Neuronal stem cell (in vitro differentiated cells): ENCODE results near the gene NCKIPSD.

ENCODE experiments used
- DNase-seq: peaks from one replicate; pipeline ENCODE4 v3.0.0-alpha.2; 2013; ENCODE audit warnings: low spot score
- H2AFZ ChIP-seq: one replicate; pipeline ENCODE4 v1.6.1; 2013; ENCODE audit warnings: mild to moderate bottlenecking, low read length, inconsistent platforms
- H2AK5ac ChIP-seq: 2 replicates; pipeline ENCODE4 v1.6.1; 2013; ENCODE audit warnings: low read depth, mild to moderate bottlenecking, inconsistent platforms, low read length, moderate library complexity, mixed read lengths
- H2BK120ac ChIP-seq: 2 replicates; pipeline ENCODE4 v1.6.1; 2013; ENCODE audit warnings: low read depth, mild to moderate bottlenecking, inconsistent platforms, low read length, moderate library complexity, mixed read lengths
- H2BK12ac ChIP-seq: one replicate; pipeline ENCODE4 v1.6.1; 2013; ENCODE audit warnings: low read length, inconsistent platforms
- H2BK15ac ChIP-seq: 2 replicates; pipeline ENCODE4 v1.6.1; 2013; ENCODE audit warnings: mild to moderate bottlenecking, low read length, inconsistent platforms, mixed read lengths
- H2BK5ac ChIP-seq: one replicate; pipeline ENCODE4 v1.6.1; 2013; ENCODE audit warnings: inconsistent platforms, mild to moderate bottlenecking, low read length, moderate library complexity
- H3K14ac ChIP-seq: one replicate; pipeline ENCODE4 v1.6.1; 2013; ENCODE audit warnings: low read length, inconsistent platforms
- H3K18ac ChIP-seq: 2 replicates; pipeline ENCODE4 v1.6.1; 2013; ENCODE audit warnings: low read length, inconsistent platforms
- H3K23ac ChIP-seq: 2 replicates; pipeline ENCODE4 v1.6.1; 2013; ENCODE audit warnings: low read depth, mild to moderate bottlenecking, mixed read lengths, low read length, inconsistent platforms; ENCODE audit not compliant: poor library complexity
- H3K27ac ChIP-seq: replicated peaks from 3 replicates; pipeline ENCODE4 v1.5.1; 2013; ENCODE audit warnings: low read length, inconsistent platforms
- H3K27me3 ChIP-seq, 3 experiments: 2 replicates each; pipeline ENCODE4 v1.6.1; 2013; ENCODE audit warnings: low read length in 3 of 3, mild to moderate bottlenecking in 2 of 3, inconsistent platforms in 1 of 3, low read depth in 1 of 3, mixed read lengths in 1 of 3, moderate library complexity in 1 of 3; ENCODE audit not compliant: control insufficient read depth in 3 of 3, insufficient read depth in 3 of 3
- H3K36me3 ChIP-seq, 2 donors: replicated peaks in 1 of 2; 2 replicates each; pipeline ENCODE4 v1.6.1; 2013; ENCODE audit warnings: low read length in 2 of 2; ENCODE audit not compliant: control insufficient read depth in 2 of 2, insufficient read depth in 2 of 2
- H3K4ac ChIP-seq: 2 replicates; pipeline ENCODE4 v1.6.1; 2013; ENCODE audit warnings: inconsistent platforms, mild to moderate bottlenecking, low read length, moderate library complexity
- H3K4me1 ChIP-seq, 2 donors: 1 replicate in 1 of 2; 2 replicates in 1 of 2; pipeline ENCODE4 v1.6.1; 2013; ENCODE audit warnings: low read length in 2 of 2, low read depth in 1 of 2; ENCODE audit not compliant: control insufficient read depth in 2 of 2, insufficient read depth in 1 of 2
- H3K4me2 ChIP-seq: one replicate; pipeline ENCODE4 v1.6.1; 2013; ENCODE audit warnings: mild to moderate bottlenecking, low read length, inconsistent platforms; ENCODE audit not compliant: insufficient read depth, poor library complexity, severe bottlenecking
- H3K4me3 ChIP-seq, 2 donors: 2 replicates each; pipeline ENCODE4 v1.5.1; 2013; ENCODE audit warnings: low read length in 2 of 2, mild to moderate bottlenecking in 2 of 2, inconsistent platforms in 1 of 2, moderate library complexity in 1 of 2
- H3K79me1 ChIP-seq: one replicate; pipeline ENCODE4 v1.6.1; 2013; ENCODE audit warnings: low read depth, mild to moderate bottlenecking, inconsistent platforms, low read length, moderate library complexity
- H3K9ac ChIP-seq: one replicate; pipeline ENCODE4 v1.6.1; 2013; ENCODE audit warnings: mild to moderate bottlenecking, low read depth, low read length, inconsistent platforms; ENCODE audit not compliant: poor library complexity
- H3K9me3 ChIP-seq, 2 donors: replicated peaks in 1 of 2; 2 replicates each; pipeline versions ENCODE3 to v1.6.1; 2013; ENCODE audit warnings: low read length in 2 of 2, mild to moderate bottlenecking in 2 of 2, inconsistent platforms in 1 of 2, low read depth in 1 of 2, mixed read lengths in 1 of 2, moderate library complexity in 1 of 2; ENCODE audit not compliant: control insufficient read depth in 2 of 2, insufficient read depth in 1 of 2
- H4K8ac ChIP-seq: one replicate; pipeline ENCODE4 v1.6.1; 2013; ENCODE audit warnings: low read depth, mild to moderate bottlenecking, inconsistent platforms, low read length, moderate library complexity
- H4K91ac ChIP-seq: one replicate; pipeline ENCODE4 v1.6.1; 2013; ENCODE audit warnings: low read length, low read depth, mild to moderate bottlenecking, inconsistent platforms; ENCODE audit not compliant: poor library complexity
- WGBS, 2 donors: extraction: QIAGEN DNeasy Blood & Tissue Kit; methylation state at CpG; one replicate each; pipeline ENCODE4 v1.1.7; 2013; ENCODE audit warnings: missing lambda C conversion rate in 2 of 2, mixed read lengths in 1 of 2; ENCODE audit not compliant: insufficient read length in 2 of 2, insufficient replicate concordance in 1 of 2; ENCODE audit errors: extremely low coverage in 2 of 2; 5-methylcytosine and 5-hydroxymethylcytosine counted together

NCKIPSD gene

DNA sequence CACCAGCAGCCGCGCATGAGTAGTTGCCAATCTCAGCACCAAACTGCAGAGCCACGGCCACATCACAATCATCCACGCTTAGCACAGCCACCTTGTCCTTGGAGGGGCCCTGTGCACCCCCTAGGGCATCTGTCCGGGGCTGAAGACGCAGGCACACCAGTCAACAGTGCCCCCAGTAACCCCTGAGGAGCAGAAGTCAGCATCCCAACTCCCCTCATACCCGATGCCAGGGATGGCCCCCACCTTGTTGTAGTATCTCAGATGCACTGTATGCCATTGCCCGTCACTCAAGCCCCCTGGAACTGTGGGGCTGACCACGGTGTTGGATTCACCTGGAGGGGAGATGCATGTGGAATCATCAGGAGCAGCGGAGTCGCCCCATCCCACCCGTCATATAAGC, 30.7 kb downstream of the NCKIPSD start:
- no CpG with 5 or more reads among the region's 12 CpGs for WGBS, 2 donors
- H3K79me1 ChIP-seq = peaks cover 5% of the 10 kb centered on the region
- no peaks in the 10 kb centered on the region for H3K27me3 ChIP-seq
- no peak overlapping the region for H2BK15ac ChIP-seq
- H3K4me3 ChIP-seq = no peak overlapping the region
- H3K4ac ChIP-seq = no peak overlapping the region
- peaks cover under 1 to 12% of the 10 kb centered on the region in 2 donors for H3K9me3 ChIP-seq
- H2AK5ac ChIP-seq = peak overlapping the region; percentile 0
- no peak overlapping the region for H3K18ac ChIP-seq
- no peak overlapping the region for H2AFZ ChIP-seq
- no peak overlapping the region for H3K23ac ChIP-seq
- H4K91ac ChIP-seq = no peak overlapping the region
- no peak overlapping the region for H2BK120ac ChIP-seq
- H3K36me3 ChIP-seq = peaks cover 40 to 90% of the 10 kb centered on the region in 2 donors
- no peak overlapping the region for H3K14ac ChIP-seq
- peak overlapping the region; percentile 46 for H2BK12ac ChIP-seq
- peak overlapping the region; percentile 70 for H3K4me2 ChIP-seq
- no peak overlapping the region for H3K9ac ChIP-seq
- H3K27ac ChIP-seq = no peak overlapping the region
- peaks cover 0 to 10% of the 10 kb centered on the region in 2 donors for H3K4me1 ChIP-seq
- DNase-seq = no peak
- H2BK5ac ChIP-seq = no peak overlapping the region
- H4K8ac ChIP-seq = no peak overlapping the region

DNA sequence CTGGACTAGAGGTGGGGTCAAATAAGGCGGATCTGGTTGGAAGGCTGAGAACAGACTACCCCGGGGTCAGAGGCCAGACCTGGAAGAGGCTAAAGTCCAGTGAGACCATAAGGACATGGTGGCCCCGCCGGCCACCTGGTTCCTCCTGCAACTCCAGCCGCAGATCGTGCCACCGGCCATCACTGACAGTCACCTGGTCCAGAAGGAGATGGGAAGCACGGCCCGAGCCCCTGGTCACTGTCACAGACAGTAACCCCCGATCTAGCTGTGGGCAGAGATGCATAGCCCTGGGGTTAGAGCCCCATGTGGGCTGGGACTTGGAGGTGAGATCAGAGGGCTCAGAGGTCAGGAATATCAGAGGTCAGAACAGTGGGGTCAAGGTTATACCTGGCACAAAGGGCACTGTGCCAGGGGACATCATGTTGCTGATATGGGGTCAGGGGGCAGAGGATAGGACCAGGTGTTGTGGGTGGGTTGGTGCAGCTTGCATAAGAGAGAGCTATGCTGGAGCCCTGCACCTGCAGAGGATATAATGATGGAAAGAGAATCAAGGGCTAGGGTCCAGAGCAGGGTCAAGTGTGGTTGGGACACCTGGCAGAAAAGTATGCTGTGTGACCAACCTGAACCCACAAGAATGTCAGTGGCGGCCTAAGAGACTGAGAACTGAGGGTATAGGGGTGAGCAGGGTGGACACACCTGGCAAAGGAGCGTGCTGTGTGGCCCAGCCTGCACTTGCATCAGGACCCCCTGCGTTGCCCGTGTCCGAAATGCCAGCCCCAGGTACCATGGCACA, 32.6 kb downstream of the NCKIPSD start:
- H3K23ac ChIP-seq = peak overlapping the region; percentile 80
- H2BK15ac ChIP-seq = no peak overlapping the region
- H2AK5ac ChIP-seq = no peak overlapping the region
- WGBS, 2 donors = no CpG with 5 or more reads among the region's 15 CpGs
- no peaks in the 10 kb centered on the region for H3K27me3 ChIP-seq
- no peak overlapping the region for H3K4me3 ChIP-seq
- H3K9me3 ChIP-seq = no peaks in the 10 kb centered on the region
- H3K4me2 ChIP-seq = no peak overlapping the region
- H2BK5ac ChIP-seq = peak overlapping the region; percentile 71
- no peak overlapping the region for H3K27ac ChIP-seq
- H3K9ac ChIP-seq = no peak overlapping the region
- H3K14ac ChIP-seq = no peak overlapping the region
- no peak overlapping the region for H3K4ac ChIP-seq
- no peak overlapping the region for H2AFZ ChIP-seq
- peaks cover 29 to 90% of the 10 kb centered on the region in 2 donors for H3K36me3 ChIP-seq
- H2BK120ac ChIP-seq = no peak overlapping the region
- no peak overlapping the region for H2BK12ac ChIP-seq
- no peak overlapping the region for H4K91ac ChIP-seq
- H3K18ac ChIP-seq = no peak overlapping the region
- H3K79me1 ChIP-seq = peaks cover 5% of the 10 kb centered on the region
- DNase-seq = no peak
- no peak overlapping the region for H4K8ac ChIP-seq
- peaks cover 0 to 10% of the 10 kb centered on the region in 2 donors for H3K4me1 ChIP-seq

DNA sequence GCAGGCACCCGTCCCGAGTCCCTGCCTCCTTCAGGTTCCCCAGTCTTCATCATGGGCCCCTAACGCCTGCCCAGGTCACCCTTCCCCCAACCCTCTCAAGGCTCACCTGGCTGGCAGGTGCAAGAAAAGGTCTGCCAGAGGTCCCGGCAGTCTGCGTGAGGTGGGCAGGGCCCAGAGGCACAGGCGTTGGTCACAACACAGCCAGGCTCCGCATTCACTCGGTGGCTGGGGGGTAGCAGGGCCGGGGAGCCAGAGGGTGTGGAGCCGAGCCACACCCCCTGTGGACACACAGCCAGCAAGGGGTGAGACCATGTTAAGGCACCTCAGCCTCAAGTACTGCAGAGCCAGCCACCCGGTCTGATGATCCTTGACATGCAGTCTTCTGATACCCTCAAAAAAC, 33.9 kb downstream of the NCKIPSD start:
- Histone ChIP-seq H3K4me1 (peaks cover 0 to 8% of the 10 kb centered on the region in 2 donors), H3K4ac (no peak overlapping the region), H3K9me3 (no peaks in the 10 kb centered on the region), H2AFZ (no peak overlapping the region), H3K23ac (no peak overlapping the region), H3K79me1 (peaks cover 5% of the 10 kb centered on the region), H2BK15ac (no peak overlapping the region), H3K27ac (no peak overlapping the region), H3K4me3 (no peak overlapping the region), H2BK12ac (no peak overlapping the region), H3K18ac (no peak overlapping the region), H3K36me3 (peaks cover 27 to 82% of the 10 kb centered on the region in 2 donors), H3K27me3 (no peaks in the 10 kb centered on the region), H2BK120ac (no peak overlapping the region), H4K8ac (no peak overlapping the region), H3K14ac (no peak overlapping the region), H2AK5ac (no peak overlapping the region), H3K4me2 (no peak overlapping the region), H2BK5ac (no peak overlapping the region), H3K9ac (no peak overlapping the region), H4K91ac (no peak overlapping the region)
- no CpG with 5 or more reads among the region's 11 CpGs for WGBS, 2 donors
- DNase-seq = no peak

- Histone ChIP-seq H3K23ac (peak overlapping the region; percentile 77), H3K36me3 (peaks cover 35 to 89% of the 10 kb centered on the region in 2 donors), H2BK12ac (no peak overlapping the region), H3K27me3 (no peaks in the 10 kb centered on the region), H3K9ac (no peak overlapping the region), H3K4me2 (no peak overlapping the region), H2BK120ac (no peak overlapping the region), H3K4me1 (peaks cover 0 to 4% of the 10 kb centered on the region in 2 donors), H3K27ac (no peak overlapping the region), H2AFZ (no peak overlapping the region), H3K14ac (peak overlapping the region; percentile 32), H3K4me3 (no peak overlapping the region), H2BK5ac (peak overlapping the region; percentile 82), H3K4ac (no peak overlapping the region), H2AK5ac (no peak overlapping the region), H3K18ac (peak overlapping the region; percentile 16), H3K79me1 (peaks cover 6% of the 10 kb centered on the region), H2BK15ac (no peak overlapping the region), H4K91ac (no peak overlapping the region), H4K8ac (no peak overlapping the region), H3K9me3 (no peaks in the 10 kb centered on the region)
- DNase-seq = no peak
- WGBS, 2 donors = no CpG with 5 or more reads among the region's 12 CpGs
Measured at GRCh38 chr3:48650723-48651122, 35.0 kb downstream of the NCKIPSD start.
